ENCODE results near the gene DGKI.

DGKI gene

GRCh38 chr7:137618748-137619147 lies 228.0 kb downstream of the DGKI start (continued):
- TF ChIP-seq ZNF513 (tag by site-specific recombination; IDR thresholded peaks at IDR 0.05): no peak
- TF ChIP-seq ZNF791 (tag by site-specific recombination; IDR thresholded peaks at IDR 0.05): no peak
- no peak for TF ChIP-seq GFI1B (tag by site-specific recombination; IDR thresholded peaks at IDR 0.05)
- TF ChIP-seq ZNF146 (tag by site-specific recombination; IDR thresholded peaks at IDR 0.05): no peak
- no peak for TF ChIP-seq ZNF548 (tag by site-specific recombination; IDR thresholded peaks at IDR 0.05)
- TF ChIP-seq ZBTB20 (tag by site-specific recombination; IDR thresholded peaks at IDR 0.05): no peak
- no peak for TF ChIP-seq ZNF426 (tag by site-specific recombination; IDR thresholded peaks at IDR 0.05)
- no peak for TF ChIP-seq OSR2 (tag by site-specific recombination; IDR thresholded peaks at IDR 0.05)
- no peak for TF ChIP-seq ZNF768 (tag by site-specific recombination; IDR thresholded peaks at IDR 0.05)
- no peak for TF ChIP-seq ZNF362 (tag by site-specific recombination; IDR thresholded peaks at IDR 0.05)
- no peak for TF ChIP-seq ZNF292 (tag by site-specific recombination; IDR thresholded peaks at IDR 0.05; ENCODE audit: borderline replicate concordance, low read depth)

- ChIA-PET CTCF (interaction anchor here (0.7 to 2.4 kb wide), 4 partner anchors 9 to 1123 kb away, joined by 3 to 17 read pairs (median 4); no protein-coding TSS in a partner anchor), POLR2A (no interaction called here)
- no peaks in the 10 kb centered on the region for H3K36me3 ChIP-seq (ENCODE audit: control insufficient read depth in 2 of 2, insufficient read depth in 1 of 2, low read length in 2 of 2)
- no peak overlapping the region for H3K4me3 ChIP-seq (ENCODE audit: low read depth, low read length)
- TF ChIP-seq HOXC10 (CRISPR knock-in tag; IDR thresholded peaks at IDR 0.05) (no peak), ZBTB8A (tag by site-specific recombination; IDR thresholded peaks at IDR 0.05) (no peak), ZNF354C (tag by site-specific recombination; IDR thresholded peaks at IDR 0.05; ENCODE audit: borderline replicate concordance, low read depth) (no peak), ZNF426 (tag by site-specific recombination; IDR thresholded peaks at IDR 0.05) (no peak), ZNF585B (tag by site-specific recombination; IDR thresholded peaks at IDR 0.05) (no peak), ZNF600 (tag by site-specific recombination; IDR thresholded peaks at IDR 0.05) (no peak)
- no peak overlapping the region for H3K27ac ChIP-seq (ENCODE audit: extremely low read depth, low read depth, low read length)
- H3K9me3 ChIP-seq (ENCODE audit: control insufficient read depth, insufficient read depth, low read depth, low read length): no peaks in the 10 kb centered on the region
- no peaks in the 10 kb centered on the region for H3K4me1 ChIP-seq (ENCODE audit: control insufficient read depth, insufficient read depth, low read length)
These were observed 233.7 kb downstream of the DGKI start for GRCh38 chr7:137613006-137613525.

GRCh38 chr7:137611606-137612005 lies 235.2 kb downstream of the DGKI start:
- CTCF ChIA-PET: interaction anchor here (1.2 kb wide), 1 partner anchor 15 kb away, joined by 5 read pairs; no protein-coding TSS in a partner anchor
- Histone ChIP-seq H3K27ac (ENCODE audit: extremely low read depth, low read depth, low read length) (no peak overlapping the region), H3K4me3 (ENCODE audit: low read depth, low read length) (no peak overlapping the region), H3K9me3 (ENCODE audit: control insufficient read depth, insufficient read depth, low read depth, low read length) (no peaks in the 10 kb centered on the region), H3K36me3 (ENCODE audit: control insufficient read depth in 2 of 2, insufficient read depth in 1 of 2, low read length in 2 of 2) (no peaks in the 10 kb centered on the region), H3K4me1 (ENCODE audit: control insufficient read depth, insufficient read depth, low read length) (no peaks in the 10 kb centered on the region)
- no peak for TF ChIP-seq TCF7L2 (IDR thresholded peaks at IDR 0.05; ENCODE audit: borderline replicate concordance, low read depth, low read length)
- no peak for TF ChIP-seq ZNF292 (tag by site-specific recombination; IDR thresholded peaks at IDR 0.05; ENCODE audit: borderline replicate concordance, low read depth)
- TF ChIP-seq ZNF585B (tag by site-specific recombination; IDR thresholded peaks at IDR 0.05): no peak
- TF ChIP-seq MEIS1 (CRISPR knock-in tag; IDR thresholded peaks at IDR 0.05; ENCODE audit: borderline replicate concordance): no peak
- TF ChIP-seq ZBTB17 (tag by site-specific recombination; IDR thresholded peaks at IDR 0.05): no peak
- no peak for TF ChIP-seq ZNF121 (tag by site-specific recombination; IDR thresholded peaks at IDR 0.05)
- no peak for TF ChIP-seq ZNF2 (tag by site-specific recombination; IDR thresholded peaks at IDR 0.05)
- no peak for TF ChIP-seq ZFP3 (tag by site-specific recombination; IDR thresholded peaks at IDR 0.05; ENCODE audit: low read depth)
- no peak for TF ChIP-seq SCRT1 (tag by site-specific recombination; IDR thresholded peaks at IDR 0.05; ENCODE audit: borderline replicate concordance)
- TF ChIP-seq ZNF133 (tag by site-specific recombination; IDR thresholded peaks at IDR 0.05): no peak
- no peak for TF ChIP-seq ZNF560 (tag by site-specific recombination; IDR thresholded peaks at IDR 0.05; ENCODE audit: borderline replicate concordance)
- no peak for TF ChIP-seq ZBTB26 (tag by site-specific recombination; optimal IDR thresholded peaks at IDR 0.05)
- TF ChIP-seq ZNF791 (tag by site-specific recombination; IDR thresholded peaks at IDR 0.05): no peak
- no peak for TF ChIP-seq ZXDB (tag by site-specific recombination; IDR thresholded peaks at IDR 0.05)
- no peak for TF ChIP-seq ZNF391 (tag by site-specific recombination; IDR thresholded peaks at IDR 0.05; ENCODE audit: borderline replicate concordance, low read depth)
- no peak for TF ChIP-seq ZBTB48 (tag by site-specific recombination; IDR thresholded peaks at IDR 0.05)
- TF ChIP-seq ZNF211 (tag by site-specific recombination; IDR thresholded peaks at IDR 0.05; ENCODE audit: low read depth): no peak
- POLR2A ChIA-PET: no interaction called here
